Glutamatergic neuron (in vitro differentiated cells): ENCODE results near the gene ITSN1. TPM values are rescaled to one million over a fixed set of nuclear protein-coding genes. Genes with fewer than 3 reads are reported as not detected.

ENCODE experiments used
- DNase-seq: peaks from one replicate; pipeline ENCODE4 v3.0.0; 2022
- H3K27ac Mint-ChIP-seq: one replicate; pipeline ENCODE4 v1.8.0; 2020; ENCODE audit warnings: mild to moderate bottlenecking, mixed read lengths, inconsistent platforms; ENCODE audit not compliant: unreplicated experiment
- H3K27me3 Mint-ChIP-seq: one replicate; pipeline ENCODE4 v1.8.0; 2020; ENCODE audit warnings: mild to moderate bottlenecking, moderate library complexity, mixed read lengths, inconsistent platforms; ENCODE audit not compliant: unreplicated experiment
- H3K36me3 Mint-ChIP-seq: one replicate; pipeline ENCODE4 v1.8.0; 2020; ENCODE audit warnings: mild to moderate bottlenecking, mixed read lengths, inconsistent platforms; ENCODE audit not compliant: unreplicated experiment
- H3K4me1 Mint-ChIP-seq: one replicate; pipeline ENCODE4 v1.8.0; 2020; ENCODE audit warnings: mild to moderate bottlenecking, low read depth, mixed read lengths, inconsistent platforms; ENCODE audit not compliant: unreplicated experiment
- H3K4me3 Mint-ChIP-seq: one replicate; pipeline ENCODE4 v1.8.0; 2020; ENCODE audit warnings: mild to moderate bottlenecking, mixed read lengths, inconsistent platforms; ENCODE audit not compliant: unreplicated experiment
- H3K9me3 Mint-ChIP-seq: one replicate; pipeline ENCODE4 v1.8.0; 2020; ENCODE audit warnings: mild to moderate bottlenecking, moderate library complexity, mixed read lengths, inconsistent platforms; ENCODE audit not compliant: unreplicated experiment
- CTCF ChIP-seq: fragments of 200-600 bp; sonication (generic); IDR thresholded peaks from one replicate; pipeline ENCODE4 v1.5.0; 2021; ENCODE audit not compliant: partially characterized antibody, unreplicated experiment
- total RNA-seq: library from RNA; stranded (reverse); fragmentation: NEBNext Ultra II Directional; extraction: Animal tissue kit (Norgen Biotek cat#: 25700); gene quantifications from one replicate; pipeline ENCODE4 v1.2.1, GENCODE V29; 2021; ENCODE audit not compliant: unreplicated experiment

ITSN1 gene
- total RNA-seq, 1 donor from 2014 or later, result 89.1 TPM

GRCh38 chr21:33847588-33848248 lies 205.4 kb downstream of the ITSN1 start:
- H3K4me1 Mint-ChIP-seq, result peaks cover 15% of the 10 kb centered on the region
- TF ChIP-seq CTCF, result no peak
- DNase-seq, result no peak
- H3K36me3 Mint-ChIP-seq, result peaks cover 11% of the 10 kb centered on the region
- peaks cover 18% of the 10 kb centered on the region for H3K9me3 Mint-ChIP-seq
- H3K27ac Mint-ChIP-seq, result no peak overlapping the region
- H3K27me3 Mint-ChIP-seq, result peaks cover 11% of the 10 kb centered on the region
- no peak overlapping the region for H3K4me3 Mint-ChIP-seq

GRCh38 chr21:33848249-33848953 lies 206.1 kb downstream of the ITSN1 start:
- H3K9me3 Mint-ChIP-seq, result peaks cover 18% of the 10 kb centered on the region
- no peak overlapping the region for H3K4me3 Mint-ChIP-seq
- TF ChIP-seq CTCF, result no peak
- peaks cover 11% of the 10 kb centered on the region for H3K36me3 Mint-ChIP-seq
- peaks cover 13% of the 10 kb centered on the region for H3K4me1 Mint-ChIP-seq
- no peak for DNase-seq
- no peak overlapping the region for H3K27ac Mint-ChIP-seq
- peaks cover 11% of the 10 kb centered on the region for H3K27me3 Mint-ChIP-seq

GRCh38 chr21:33849834-33850233 lies 207.5 kb downstream of the ITSN1 start:
- no peak for TF ChIP-seq CTCF
- Mint-ChIP-seq H3K27ac (no peak overlapping the region), H3K4me1 (peaks cover 6% of the 10 kb centered on the region), H3K9me3 (peaks cover 16% of the 10 kb centered on the region), H3K36me3 (peaks cover 11% of the 10 kb centered on the region), H3K4me3 (no peak overlapping the region), H3K27me3 (peaks cover 14% of the 10 kb centered on the region)
- DNase-seq, result no peak

GRCh38 chr21:33850401-33850800 lies 208.1 kb downstream of the ITSN1 start:
- peaks cover 11% of the 10 kb centered on the region for H3K36me3 Mint-ChIP-seq
- H3K4me3 Mint-ChIP-seq, result no peak overlapping the region
- no peak overlapping the region for H3K27ac Mint-ChIP-seq
- H3K9me3 Mint-ChIP-seq, result peaks cover 14% of the 10 kb centered on the region
- peaks cover 5% of the 10 kb centered on the region for H3K4me1 Mint-ChIP-seq
- H3K27me3 Mint-ChIP-seq, result peaks cover 13% of the 10 kb centered on the region
- TF ChIP-seq CTCF, result no peak
- DNase-seq, result no peak

- no peak overlapping the region for H3K27ac Mint-ChIP-seq
- H3K4me1 Mint-ChIP-seq, result peaks cover 5% of the 10 kb centered on the region
- H3K27me3 Mint-ChIP-seq, result peaks cover 9% of the 10 kb centered on the region
- H3K9me3 Mint-ChIP-seq, result peaks cover 11% of the 10 kb centered on the region
- H3K36me3 Mint-ChIP-seq, result peaks cover 8% of the 10 kb centered on the region
- no peak overlapping the region for H3K4me3 Mint-ChIP-seq
- DNase-seq, result no peak
- TF ChIP-seq CTCF, result no peak
These were observed 208.7 kb downstream of the ITSN1 start for GRCh38 chr21:33850985-33851384.
